ENCODE data around the gene CNKSR2. TPM values are rescaled to one million over a fixed set of nuclear protein-coding genes. Genes with fewer than 3 reads are reported as not detected.

CNKSR2 gene
- total RNA-seq, 1 experiment from 2014 or later: 1.5 TPM

DNA sequence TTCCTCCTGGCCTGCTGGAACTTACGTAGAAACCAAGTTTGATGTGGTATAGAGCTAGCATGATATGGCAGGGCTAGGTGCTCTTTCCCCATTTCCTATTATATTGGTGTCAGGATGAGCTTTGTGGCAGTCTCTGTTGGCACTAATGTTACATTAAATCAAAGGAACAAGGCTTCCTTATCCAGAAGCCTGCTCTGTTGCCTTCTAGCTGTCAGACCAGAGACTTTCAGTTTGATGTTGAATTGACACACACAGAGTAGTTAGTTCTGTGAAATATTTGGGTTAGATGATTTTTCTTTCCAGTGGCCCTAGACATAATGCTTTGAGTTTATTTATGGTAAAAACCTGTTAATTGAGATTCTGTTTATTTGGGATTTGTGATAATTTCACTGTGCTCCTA lies 10.0 kb downstream of the CNKSR2 start:
- no peaks in the 10 kb centered on the region for H3K27me3 ChIP-seq (ENCODE audit: insufficient read depth, low read depth)
- CTCF ChIA-PET: interaction anchor here (0.5 kb wide), 1 partner anchor 854 kb away, joined by 4 read pairs; no protein-coding TSS in a partner anchor
- no peaks in the 10 kb centered on the region for H3K9me2 ChIP-seq (ENCODE audit: insufficient read depth)
- no peak overlapping the region for H2AFZ ChIP-seq
- H3K4me2 ChIP-seq: no peak overlapping the region
- H4K20me1 ChIP-seq (ENCODE audit: insufficient read depth): no peaks in the 10 kb centered on the region
- no TSS peak for BruUV-seq (replicated peaks)
- H3K4me1 ChIP-seq (replicated peaks; ENCODE audit: insufficient read depth): no peaks in the 10 kb centered on the region
- no peaks in the 10 kb centered on the region for H3K9me3 ChIP-seq (ENCODE audit: insufficient read depth, low read depth)
- no peak overlapping the region for H3K4me3 ChIP-seq
- no peaks in the 10 kb centered on the region for H3F3A ChIP-seq (ENCODE audit: insufficient read depth, low read depth)
- no peaks in the 10 kb centered on the region for H3K36me3 ChIP-seq (ENCODE audit: low read depth)
- H3K27ac ChIP-seq: no peak overlapping the region
- no peak for DNase-seq
- POLR2A ChIA-PET (ENCODE audit: unreplicated experiment): no interaction called here
- intact Hi-C loops (cut with micrococcal nuclease; ENCODE audit: unreplicated experiment): no loop called here
- TF ChIP-seq CTCF (conservative IDR thresholded peaks at IDR 0.05) (no peak), EZH2 (IDR thresholded peaks at IDR 0.05; ENCODE audit: low read depth) (no peak)
- H3K79me2 ChIP-seq (ENCODE audit: low read depth): no peaks in the 10 kb centered on the region

DNA sequence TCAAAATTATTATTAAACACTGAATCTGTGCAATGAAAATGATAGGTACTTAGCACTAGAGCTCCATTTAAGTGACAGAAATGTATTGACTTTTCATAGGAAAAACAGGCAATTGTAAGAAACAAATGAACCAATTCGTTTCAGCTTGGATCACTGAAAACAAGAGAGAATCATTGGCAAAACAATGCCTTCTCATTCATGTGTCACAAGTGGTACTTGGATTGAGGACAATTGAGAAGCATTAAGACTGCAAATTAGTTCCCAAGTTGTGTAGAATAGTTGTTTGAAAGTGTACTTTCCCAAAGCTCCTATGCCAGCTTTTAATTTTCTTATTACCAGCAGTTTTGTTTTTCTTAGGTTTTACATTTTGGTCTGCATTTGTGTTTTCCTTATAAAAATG lies 20.6 kb downstream of the CNKSR2 start:
- TF ChIP-seq EZH2 (IDR thresholded peaks at IDR 0.05; ENCODE audit: low read depth): no peak
- TF ChIP-seq CTCF (conservative IDR thresholded peaks at IDR 0.05): no peak
- Histone ChIP-seq H3K9me3 (ENCODE audit: insufficient read depth, low read depth) (no peaks in the 10 kb centered on the region), H3K27ac (no peak overlapping the region), H2AFZ (no peak overlapping the region), H3K36me3 (ENCODE audit: low read depth) (no peaks in the 10 kb centered on the region), H3K4me2 (no peak overlapping the region), H4K20me1 (ENCODE audit: insufficient read depth) (no peaks in the 10 kb centered on the region), H3K4me1 (replicated peaks; ENCODE audit: insufficient read depth) (no peaks in the 10 kb centered on the region), H3K79me2 (ENCODE audit: low read depth) (no peaks in the 10 kb centered on the region), H3K27me3 (ENCODE audit: insufficient read depth, low read depth) (no peaks in the 10 kb centered on the region), H3K9me2 (ENCODE audit: insufficient read depth) (no peaks in the 10 kb centered on the region), H3K4me3 (no peak overlapping the region), H3F3A (ENCODE audit: insufficient read depth, low read depth) (no peaks in the 10 kb centered on the region)
- CTCF ChIA-PET: no interaction called here
- DNase-seq: no peak
- POLR2A ChIA-PET (ENCODE audit: unreplicated experiment): no interaction called here
- no TSS peak for BruUV-seq (replicated peaks)
- intact Hi-C loops (cut with micrococcal nuclease; ENCODE audit: unreplicated experiment): no loop called here

DNA sequence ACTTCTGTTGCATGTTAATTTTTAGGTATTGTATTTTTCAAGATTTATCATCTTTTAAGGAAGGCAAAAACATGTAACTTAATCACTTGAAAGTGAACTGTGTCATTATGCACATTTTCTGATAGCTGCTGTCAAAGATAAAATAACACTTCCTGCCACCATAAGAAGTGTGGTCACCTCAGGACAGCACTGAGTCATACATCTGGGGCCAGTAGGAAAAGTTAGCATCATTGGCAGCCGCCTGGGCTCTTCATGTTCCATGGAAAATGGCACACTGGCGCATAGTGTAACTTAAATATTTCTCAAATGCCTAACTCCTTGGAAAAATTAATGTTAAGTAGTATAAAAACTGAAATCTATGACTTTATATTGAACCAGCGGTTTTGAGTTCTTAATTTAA lies 24.2 kb downstream of the CNKSR2 start:
- Histone ChIP-seq H3K9me3 (ENCODE audit: insufficient read depth, low read depth) (no peaks in the 10 kb centered on the region), H3K4me1 (replicated peaks; ENCODE audit: insufficient read depth) (no peaks in the 10 kb centered on the region), H3K36me3 (ENCODE audit: low read depth) (no peaks in the 10 kb centered on the region), H3K27me3 (ENCODE audit: insufficient read depth, low read depth) (no peaks in the 10 kb centered on the region), H3F3A (ENCODE audit: insufficient read depth, low read depth) (no peaks in the 10 kb centered on the region), H4K20me1 (ENCODE audit: insufficient read depth) (no peaks in the 10 kb centered on the region), H3K79me2 (ENCODE audit: low read depth) (no peaks in the 10 kb centered on the region), H3K9me2 (ENCODE audit: insufficient read depth) (no peaks in the 10 kb centered on the region), H3K27ac (no peak overlapping the region), H3K4me2 (no peak overlapping the region), H3K4me3 (no peak overlapping the region), H2AFZ (no peak overlapping the region)
- TF ChIP-seq CTCF (conservative IDR thresholded peaks at IDR 0.05) (no peak), EZH2 (IDR thresholded peaks at IDR 0.05; ENCODE audit: low read depth) (no peak)
- CTCF ChIA-PET: no interaction called here
- intact Hi-C loops (cut with micrococcal nuclease; ENCODE audit: unreplicated experiment): no loop called here
- DNase-seq: no peak
- POLR2A ChIA-PET (ENCODE audit: unreplicated experiment): no interaction called here
- no TSS peak for BruUV-seq (replicated peaks)
